ENCODE measurements around the gene NRK.

NRK gene

GRCh38 chrX:105894721-105895120 is 72.4 kb downstream of the NRK start:
- Histone ChIP-seq H3K4me3 (ENCODE audit: low read depth, low read length) (no peak overlapping the region), H3K27ac (no peak overlapping the region), H3K27me3 (ENCODE audit: insufficient read depth, low read depth, severe bottlenecking) (peaks cover 43% of the 10 kb centered on the region), H3K9me3 (ENCODE audit: severe bottlenecking) (no peaks in the 10 kb centered on the region), H3K36me3 (no peaks in the 10 kb centered on the region)
- TF ChIP-seq CTCF (IDR thresholded peaks at IDR 0.05; ENCODE audit: low read depth, low read length): no peak
- no peak for DNase-seq

DNA sequence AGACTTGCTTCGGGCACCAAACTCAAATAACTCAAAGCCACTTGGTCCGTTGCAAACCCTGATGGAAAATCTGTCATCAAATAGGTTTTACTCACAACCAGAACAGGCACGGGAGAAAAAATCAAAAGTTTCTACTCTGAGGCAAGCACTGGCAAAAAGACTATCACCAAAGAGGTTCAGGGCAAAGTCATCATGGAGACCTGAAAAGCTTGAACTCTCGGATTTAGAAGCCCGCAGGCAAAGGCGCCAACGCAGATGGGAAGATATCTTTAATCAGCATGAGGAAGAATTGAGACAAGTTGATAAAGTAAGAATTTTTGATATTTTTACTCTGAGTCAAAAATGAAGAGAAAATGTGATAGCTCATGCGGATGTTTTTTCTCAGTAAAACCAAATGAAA is 87.2 kb downstream of the NRK start:
- Histone ChIP-seq H3K36me3 (no peaks in the 10 kb centered on the region), H3K27ac (no peak overlapping the region), H3K4me3 (ENCODE audit: low read depth, low read length) (no peak overlapping the region), H3K9me3 (ENCODE audit: severe bottlenecking) (no peaks in the 10 kb centered on the region), H3K27me3 (ENCODE audit: insufficient read depth, low read depth, severe bottlenecking) (peaks cover 26% of the 10 kb centered on the region)
- DNase-seq: no peak
- no peak for TF ChIP-seq CTCF (IDR thresholded peaks at IDR 0.05; ENCODE audit: low read depth, low read length)

DNA sequence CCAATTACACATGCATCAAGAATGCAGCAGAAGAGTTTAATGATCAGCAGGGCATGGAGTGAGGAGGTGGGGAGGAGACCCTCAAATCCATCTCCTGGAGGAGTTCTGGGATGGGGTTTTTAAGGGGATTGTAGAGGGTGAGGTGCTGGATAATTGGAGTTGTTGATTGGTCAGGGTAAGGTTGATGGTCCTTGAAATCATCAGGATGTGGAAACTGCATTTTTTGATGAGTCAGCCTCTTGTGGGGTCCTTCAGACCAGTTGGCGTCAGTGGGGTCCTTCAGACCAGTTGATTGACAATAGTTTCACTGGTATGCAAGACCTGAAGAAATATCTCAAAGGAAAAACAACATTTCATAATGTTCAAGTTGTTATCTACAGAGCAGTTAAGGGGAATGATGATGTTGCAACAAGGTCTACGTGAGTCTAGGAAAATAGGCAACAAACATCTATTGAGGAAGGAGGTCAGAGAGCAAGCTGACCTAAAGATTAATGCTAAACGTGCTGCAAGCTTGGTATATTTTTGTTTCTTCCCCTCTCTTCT is 88.3 kb downstream of the NRK start:
- DNase-seq: no peak
- H3K27ac ChIP-seq: no peak overlapping the region
- no peak for TF ChIP-seq CTCF (IDR thresholded peaks at IDR 0.05; ENCODE audit: low read depth, low read length)
- H3K4me3 ChIP-seq (ENCODE audit: low read depth, low read length): no peak overlapping the region
- no peaks in the 10 kb centered on the region for H3K9me3 ChIP-seq (ENCODE audit: severe bottlenecking)
- peaks cover 20% of the 10 kb centered on the region for H3K27me3 ChIP-seq (ENCODE audit: insufficient read depth, low read depth, severe bottlenecking)
- no peaks in the 10 kb centered on the region for H3K36me3 ChIP-seq

DNA sequence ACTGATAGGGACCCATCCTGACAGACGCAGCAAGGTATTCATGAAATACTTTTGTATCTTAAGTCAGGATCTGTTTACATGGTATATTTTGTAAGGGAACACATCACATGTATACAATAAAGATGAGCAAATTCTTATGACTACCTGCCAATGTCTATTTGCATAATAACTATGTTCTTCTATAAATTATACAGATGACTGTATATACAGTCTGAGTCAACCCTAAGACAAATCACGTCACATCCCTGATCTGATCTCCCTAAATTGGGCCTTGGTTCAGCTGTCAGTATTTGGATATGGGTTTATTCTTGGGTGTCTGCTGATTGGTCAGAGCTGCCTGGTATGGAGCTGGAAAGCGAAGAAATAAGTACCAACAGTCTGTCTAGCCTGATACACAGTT is 122.9 kb downstream of the NRK start:
- Histone ChIP-seq H3K4me3 (ENCODE audit: low read depth, low read length) (no peak overlapping the region), H3K36me3 (no peaks in the 10 kb centered on the region), H3K27me3 (ENCODE audit: insufficient read depth, low read depth, severe bottlenecking) (peaks cover 26% of the 10 kb centered on the region), H3K9me3 (ENCODE audit: severe bottlenecking) (no peaks in the 10 kb centered on the region), H3K27ac (no peak overlapping the region)
- DNase-seq: no peak
- TF ChIP-seq CTCF (IDR thresholded peaks at IDR 0.05; ENCODE audit: low read depth, low read length): no peak

GRCh38 chrX:105969487-105969886 is 147.1 kb downstream of the NRK start:
- no peaks in the 10 kb centered on the region for H3K36me3 ChIP-seq
- no peak for DNase-seq
- H3K27me3 ChIP-seq (ENCODE audit: insufficient read depth, low read depth, severe bottlenecking): peaks cover 22% of the 10 kb centered on the region
- H3K27ac ChIP-seq: no peak overlapping the region
- no peaks in the 10 kb centered on the region for H3K9me3 ChIP-seq (ENCODE audit: severe bottlenecking)
- H3K4me3 ChIP-seq (ENCODE audit: low read depth, low read length): no peak overlapping the region
- TF ChIP-seq CTCF (IDR thresholded peaks at IDR 0.05; ENCODE audit: low read depth, low read length): no peak

DNA sequence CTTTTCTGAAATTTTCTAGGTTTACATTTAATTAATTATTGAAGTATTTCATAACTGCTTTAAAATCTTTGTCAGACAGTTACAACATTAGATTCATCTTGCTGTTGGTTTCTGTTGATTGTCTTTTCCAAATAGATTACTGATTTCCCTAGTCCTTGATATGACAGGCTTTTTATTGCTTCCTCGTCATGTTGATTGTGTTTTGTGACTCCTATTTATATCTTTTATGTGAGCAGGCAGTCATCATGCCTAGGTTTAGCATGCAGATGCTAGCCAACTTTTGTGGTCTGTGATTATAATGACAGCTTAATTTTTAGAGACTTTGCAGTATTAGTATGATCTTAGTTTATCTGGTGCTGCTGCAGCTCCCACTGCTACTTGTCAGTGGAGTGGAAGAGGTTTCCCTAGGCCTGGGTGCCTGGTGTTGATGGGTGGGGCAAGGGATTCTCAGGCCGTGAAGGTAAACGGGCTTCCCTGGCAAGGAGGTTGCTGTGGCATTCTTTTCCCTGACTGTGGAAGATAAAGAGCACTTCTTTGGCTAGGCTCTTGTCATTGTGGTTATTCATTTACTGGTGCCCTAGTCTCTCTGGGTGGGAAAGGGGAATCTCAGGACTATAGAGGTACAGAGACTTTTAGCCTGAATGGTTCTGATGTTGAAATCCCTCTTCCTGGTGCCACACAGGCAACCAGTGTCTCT is 150.5 kb downstream of the NRK start:
- Histone ChIP-seq H3K36me3 (no peaks in the 10 kb centered on the region), H3K27ac (no peak overlapping the region), H3K4me3 (ENCODE audit: low read depth, low read length) (no peak overlapping the region), H3K9me3 (ENCODE audit: severe bottlenecking) (no peaks in the 10 kb centered on the region), H3K27me3 (ENCODE audit: insufficient read depth, low read depth, severe bottlenecking) (peaks cover 22% of the 10 kb centered on the region)
- DNase-seq: no peak
- TF ChIP-seq CTCF (IDR thresholded peaks at IDR 0.05; ENCODE audit: low read depth, low read length): no peak
